Dendritic cell treated with granulocyte-macrophage colony-stimulating factor and Interleukin-4, amounts not matched to agents 40 ng/mL and 50 ng/mL, for 4 days (primary cell): ENCODE data around the gene THSD7A.

Experiments
- H3K27ac Mint-ChIP-seq: one replicate; pipeline ENCODE4 v1.8.0; 2022; ENCODE audit warnings: mild to moderate bottlenecking, mixed read lengths
- H3K27me3 Mint-ChIP-seq: one replicate; pipeline ENCODE4 v1.8.0; 2022; ENCODE audit warnings: mild to moderate bottlenecking, mixed read lengths
- H3K36me3 Mint-ChIP-seq: one replicate; pipeline ENCODE4 v1.8.0; 2022; ENCODE audit warnings: low read depth, mixed read lengths
- H3K4me1 Mint-ChIP-seq: one replicate; pipeline ENCODE4 v1.8.0; 2022; ENCODE audit warnings: low read depth, mixed read lengths
- H3K4me3 Mint-ChIP-seq: one replicate; pipeline ENCODE4 v1.8.0; 2022; ENCODE audit warnings: mild to moderate bottlenecking, moderate library complexity, mixed read lengths
- H3K9me3 Mint-ChIP-seq: one replicate; pipeline ENCODE4 v1.8.0; 2022; ENCODE audit warnings: mixed read lengths
- intact Hi-C: fragments of 100-400 bp; cut with micrococcal nuclease; formaldehyde crosslinking; loops from one replicate; pipeline ENCODE4 v1.15.0; 2022

The THSD7A gene

DNA sequence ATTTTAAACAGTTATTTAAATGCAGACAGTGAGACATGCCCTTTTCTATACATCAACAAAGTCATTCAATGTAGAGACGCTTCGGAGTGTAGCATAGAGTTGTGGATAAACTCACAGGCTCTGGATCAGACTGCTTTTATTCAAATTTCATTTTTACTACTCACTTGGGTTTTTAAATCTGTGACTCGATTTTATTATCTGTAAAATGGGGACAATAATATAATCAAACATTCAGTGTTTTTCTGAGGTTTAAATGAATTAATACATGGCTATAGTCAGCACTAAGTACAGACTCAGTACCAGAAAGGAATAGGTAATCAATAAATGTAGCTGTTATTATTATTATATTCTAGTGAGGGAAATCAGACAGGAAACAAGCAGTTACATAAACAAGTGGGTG, 43.4 kb downstream of the THSD7A start:
- no peaks in the 10 kb centered on the region for H3K36me3 Mint-ChIP-seq
- no peak overlapping the region for H3K4me3 Mint-ChIP-seq
- intact Hi-C loops: no loop called here
- no peaks in the 10 kb centered on the region for H3K27me3 Mint-ChIP-seq
- H3K27ac Mint-ChIP-seq: no peak overlapping the region
- H3K9me3 Mint-ChIP-seq: no peaks in the 10 kb centered on the region
- no peaks in the 10 kb centered on the region for H3K4me1 Mint-ChIP-seq

GRCh38 chr7:11787534-11787933, 44.5 kb downstream of the THSD7A start:
- H3K27me3 Mint-ChIP-seq: no peaks in the 10 kb centered on the region
- intact Hi-C loops: no loop called here
- no peaks in the 10 kb centered on the region for H3K9me3 Mint-ChIP-seq
- H3K4me1 Mint-ChIP-seq: no peaks in the 10 kb centered on the region
- H3K36me3 Mint-ChIP-seq: no peaks in the 10 kb centered on the region
- H3K27ac Mint-ChIP-seq: no peak overlapping the region
- H3K4me3 Mint-ChIP-seq: no peak overlapping the region

DNA sequence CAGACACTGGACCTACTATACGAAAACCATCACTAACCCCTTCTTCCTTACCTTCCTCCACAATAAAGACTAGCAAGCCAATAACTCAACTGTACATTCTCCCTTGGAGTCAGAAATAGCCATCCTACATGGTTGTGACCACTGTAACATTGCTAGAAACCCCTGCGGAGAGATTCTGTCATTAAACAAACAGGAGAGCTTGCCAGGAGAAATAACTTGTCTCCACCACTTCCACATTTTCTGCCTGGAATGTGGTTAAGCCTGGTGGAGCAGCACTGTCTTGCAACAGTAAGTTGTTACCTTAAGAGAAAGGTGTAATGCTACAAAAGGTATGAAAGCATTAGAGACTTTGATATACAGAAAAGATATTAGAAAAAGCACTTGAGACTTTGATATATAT, 45.8 kb downstream of the THSD7A start:
- H3K4me3 Mint-ChIP-seq: no peak overlapping the region
- no peaks in the 10 kb centered on the region for H3K36me3 Mint-ChIP-seq
- no peaks in the 10 kb centered on the region for H3K27me3 Mint-ChIP-seq
- H3K27ac Mint-ChIP-seq: no peak overlapping the region
- no peaks in the 10 kb centered on the region for H3K4me1 Mint-ChIP-seq
- H3K9me3 Mint-ChIP-seq: no peaks in the 10 kb centered on the region
- intact Hi-C loops: no loop called here

GRCh38 chr7:11784769-11785536, 47.0 kb downstream of the THSD7A start:
- no peak overlapping the region for H3K4me3 Mint-ChIP-seq
- H3K27ac Mint-ChIP-seq: no peak overlapping the region

GRCh38 chr7:11779864-11780674, 51.9 kb downstream of the THSD7A start:
- H3K4me1 Mint-ChIP-seq: no peaks in the 10 kb centered on the region
- no peaks in the 10 kb centered on the region for H3K9me3 Mint-ChIP-seq
- intact Hi-C loops: no loop called here
- no peaks in the 10 kb centered on the region for H3K36me3 Mint-ChIP-seq
- no peak overlapping the region for H3K27ac Mint-ChIP-seq
- H3K27me3 Mint-ChIP-seq: no peaks in the 10 kb centered on the region
- H3K4me3 Mint-ChIP-seq: no peak overlapping the region

More at GRCh38 chr7:11784769-11785536, 47.0 kb downstream of the THSD7A start:
- intact Hi-C loops: no loop called here
- no peaks in the 10 kb centered on the region for H3K4me1 Mint-ChIP-seq
- no peaks in the 10 kb centered on the region for H3K9me3 Mint-ChIP-seq
- no peaks in the 10 kb centered on the region for H3K36me3 Mint-ChIP-seq
- no peaks in the 10 kb centered on the region for H3K27me3 Mint-ChIP-seq

- H3K36me3 Mint-ChIP-seq: no peaks in the 10 kb centered on the region
- intact Hi-C loops: no loop called here
- peaks cover 9% of the 10 kb centered on the region for H3K9me3 Mint-ChIP-seq
- H3K27me3 Mint-ChIP-seq: no peaks in the 10 kb centered on the region
- H3K4me3 Mint-ChIP-seq: no peak overlapping the region
- H3K27ac Mint-ChIP-seq: no peak overlapping the region
- H3K4me1 Mint-ChIP-seq: no peaks in the 10 kb centered on the region
Observed at GRCh38 chr7:11776039-11776438, 56.0 kb downstream of the THSD7A start.

- no peaks in the 10 kb centered on the region for H3K4me1 Mint-ChIP-seq
- H3K9me3 Mint-ChIP-seq: peaks cover 9% of the 10 kb centered on the region
- H3K27ac Mint-ChIP-seq: no peak overlapping the region
- H3K36me3 Mint-ChIP-seq: no peaks in the 10 kb centered on the region
- H3K27me3 Mint-ChIP-seq: no peaks in the 10 kb centered on the region
- no peak overlapping the region for H3K4me3 Mint-ChIP-seq
- intact Hi-C loops: no loop called here
Observed at GRCh38 chr7:11775401-11775800, 56.6 kb downstream of the THSD7A start.

- Mint-ChIP-seq H3K36me3 (no peaks in the 10 kb centered on the region), H3K4me1 (no peaks in the 10 kb centered on the region), H3K9me3 (peaks cover 9% of the 10 kb centered on the region), H3K27me3 (no peaks in the 10 kb centered on the region), H3K4me3 (no peak overlapping the region), H3K27ac (no peak overlapping the region)
- intact Hi-C loops: no loop called here
Observed at GRCh38 chr7:11768263-11768662, 63.7 kb downstream of the THSD7A start.

- Mint-ChIP-seq H3K27ac (no peak overlapping the region), H3K4me3 (no peak overlapping the region), H3K4me1 (no peaks in the 10 kb centered on the region), H3K36me3 (no peaks in the 10 kb centered on the region), H3K9me3 (peaks cover 8% of the 10 kb centered on the region), H3K27me3 (no peaks in the 10 kb centered on the region)
- intact Hi-C loops: no loop called here
Observed at GRCh38 chr7:11767148-11767547, 64.8 kb downstream of the THSD7A start.

- Mint-ChIP-seq H3K4me1 (no peaks in the 10 kb centered on the region), H3K27ac (no peak overlapping the region), H3K9me3 (no peaks in the 10 kb centered on the region)
Observed at GRCh38 chr7:11760372-11760771, 71.6 kb downstream of the THSD7A start.

GRCh38 chr7:11758627-11759111, 73.3 kb downstream of the THSD7A start:
- no peak overlapping the region for H3K4me3 Mint-ChIP-seq
- H3K27ac Mint-ChIP-seq: no peak overlapping the region
- no peaks in the 10 kb centered on the region for H3K9me3 Mint-ChIP-seq
- no peaks in the 10 kb centered on the region for H3K4me1 Mint-ChIP-seq
- no peaks in the 10 kb centered on the region for H3K36me3 Mint-ChIP-seq
- H3K27me3 Mint-ChIP-seq: no peaks in the 10 kb centered on the region
- intact Hi-C loops: no loop called here

More at GRCh38 chr7:11760372-11760771, 71.6 kb downstream of the THSD7A start:
- Mint-ChIP-seq H3K27me3 (no peaks in the 10 kb centered on the region), H3K36me3 (no peaks in the 10 kb centered on the region), H3K4me3 (no peak overlapping the region)
- intact Hi-C loops: no loop called here

DNA sequence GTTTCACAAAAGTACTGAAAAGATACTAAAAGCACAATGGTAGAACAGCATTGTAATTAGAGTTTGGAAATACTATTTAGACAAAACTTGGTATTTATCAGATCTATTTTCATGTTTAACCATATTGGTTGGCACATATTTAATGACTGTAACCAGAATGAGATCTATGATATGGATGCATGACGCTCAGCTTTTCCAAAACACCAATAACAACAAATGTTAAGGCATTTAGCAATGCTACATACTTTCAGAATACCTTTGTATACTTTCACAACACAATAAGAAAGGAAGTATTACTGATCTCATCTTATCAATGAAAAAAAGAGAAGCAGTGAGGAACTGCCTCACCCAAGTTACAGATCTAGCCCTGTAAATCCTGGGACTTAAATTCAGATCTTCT, 74.8 kb downstream of the THSD7A start:
- intact Hi-C loops: no loop called here
- Mint-ChIP-seq H3K27me3 (no peaks in the 10 kb centered on the region), H3K27ac (no peak overlapping the region), H3K9me3 (no peaks in the 10 kb centered on the region), H3K4me3 (no peak overlapping the region), H3K4me1 (no peaks in the 10 kb centered on the region), H3K36me3 (no peaks in the 10 kb centered on the region)

DNA sequence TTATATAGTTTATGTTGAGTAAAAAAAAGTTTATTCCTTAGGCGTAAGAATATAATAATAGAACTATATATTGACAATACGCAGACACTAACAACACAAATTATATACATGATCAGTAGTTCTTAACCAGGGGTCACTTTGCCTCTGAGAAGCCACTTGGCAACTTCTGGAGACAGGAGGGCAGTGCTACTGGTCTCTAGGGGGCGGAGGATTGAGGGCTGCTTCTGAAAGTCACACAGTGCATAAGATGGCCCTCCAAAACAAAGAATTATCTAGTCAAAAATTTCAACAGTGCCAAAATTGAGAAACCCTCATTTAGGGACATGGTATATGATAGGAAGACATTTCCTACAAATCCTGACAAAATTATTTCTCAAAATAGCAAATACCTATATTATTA, 77.1 kb downstream of the THSD7A start:
- intact Hi-C loops: no loop called here
- H3K9me3 Mint-ChIP-seq: no peaks in the 10 kb centered on the region
- H3K4me1 Mint-ChIP-seq: no peaks in the 10 kb centered on the region
- no peak overlapping the region for H3K27ac Mint-ChIP-seq
- H3K27me3 Mint-ChIP-seq: no peaks in the 10 kb centered on the region
- H3K36me3 Mint-ChIP-seq: no peaks in the 10 kb centered on the region
- no peak overlapping the region for H3K4me3 Mint-ChIP-seq

GRCh38 chr7:11754123-11754522, 77.9 kb downstream of the THSD7A start:
- no peak overlapping the region for H3K27ac Mint-ChIP-seq
- H3K27me3 Mint-ChIP-seq: no peaks in the 10 kb centered on the region
- H3K36me3 Mint-ChIP-seq: no peaks in the 10 kb centered on the region
- H3K4me1 Mint-ChIP-seq: no peaks in the 10 kb centered on the region
- H3K9me3 Mint-ChIP-seq: no peaks in the 10 kb centered on the region
- intact Hi-C loops: no loop called here
- H3K4me3 Mint-ChIP-seq: no peak overlapping the region
